Kidney epithelial cell (primary cell): ENCODE data around the gene MRGPRE. TPM values are rescaled to one million over a fixed set of nuclear protein-coding genes. Genes with fewer than 3 reads are reported as not detected.

Source experiments
- DNase-seq: peaks from one replicate; pipeline ENCODE4 v3.0.0-alpha.2; 2010; ENCODE audit warnings: low read depth
- H3K27me3 ChIP-seq: 2 replicates; pipeline ENCODE4 v1.6.0; 2011; ENCODE audit warnings: low read length; ENCODE audit not compliant: control insufficient read depth, insufficient read depth
- H3K36me3 ChIP-seq: 2 replicates; pipeline ENCODE4 v1.5.1; 2011; ENCODE audit warnings: low read length; ENCODE audit not compliant: control insufficient read depth, insufficient read depth
- H3K4me3 ChIP-seq: 2 replicates; pipeline ENCODE4 v1.5.1; 2011; ENCODE audit warnings: low read depth, mild to moderate bottlenecking, control low read depth, low read length
- total RNA-seq: library from RNA; depleted of rRNA; stranded (reverse); fragments of >200 nt; gene quantifications from 2 replicates; pipeline ENCODE4 v1.2.3, GENCODE V29; 2015
- TF ChIP-seq, protein P1 (sequence below): IDR thresholded peaks from 2 replicates; pipeline ENCODE4 v1.5.1; 2011; ENCODE audit warnings: mild to moderate bottlenecking, moderate library complexity, low read length, control low read depth, inconsistent platforms; ENCODE audit not compliant: insufficient read depth, poor library complexity, severe bottlenecking

The MRGPRE gene
- total RNA-seq, 1 donor from 2014 or later, result 0.63 TPM

DNA sequence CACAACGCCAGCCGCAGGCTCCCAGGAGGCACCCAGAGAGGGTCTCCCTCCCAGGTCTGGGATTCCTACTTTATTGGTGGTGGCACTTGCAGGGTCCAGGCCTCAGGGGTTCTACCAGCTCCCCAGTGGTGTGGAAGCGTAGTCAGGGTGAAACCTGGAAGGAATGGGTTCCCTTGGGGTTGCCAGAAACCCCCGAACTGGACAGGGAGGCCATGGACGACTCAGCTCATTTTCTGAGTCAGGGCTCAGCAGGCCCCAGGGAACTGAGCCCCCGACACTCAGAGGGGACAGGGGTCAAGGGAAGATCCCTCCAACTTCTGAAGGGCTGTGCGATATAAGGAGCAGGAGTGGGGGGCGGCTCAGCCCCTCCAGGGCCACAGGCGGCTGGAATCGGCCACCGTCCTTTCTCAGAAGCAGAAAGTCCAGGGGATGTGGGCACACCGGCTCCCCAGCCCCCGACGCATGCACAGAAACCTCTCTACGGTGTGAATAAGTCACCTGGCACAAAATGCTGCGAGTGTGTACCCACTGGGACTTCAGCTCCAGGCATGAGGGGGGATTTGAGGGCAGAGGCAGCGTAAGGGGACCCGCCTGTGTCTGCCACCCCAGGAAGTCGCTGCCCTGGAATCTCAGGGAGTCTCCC lies 38.7 kb downstream of the MRGPRE start:
- H3K36me3 ChIP-seq, result no peaks in the 10 kb centered on the region
- no peak overlapping the region for H3K4me3 ChIP-seq
- DNase-seq, result no peak
- peaks cover 14% of the 10 kb centered on the region for H3K27me3 ChIP-seq
- TF ChIP-seq, protein P1, sequence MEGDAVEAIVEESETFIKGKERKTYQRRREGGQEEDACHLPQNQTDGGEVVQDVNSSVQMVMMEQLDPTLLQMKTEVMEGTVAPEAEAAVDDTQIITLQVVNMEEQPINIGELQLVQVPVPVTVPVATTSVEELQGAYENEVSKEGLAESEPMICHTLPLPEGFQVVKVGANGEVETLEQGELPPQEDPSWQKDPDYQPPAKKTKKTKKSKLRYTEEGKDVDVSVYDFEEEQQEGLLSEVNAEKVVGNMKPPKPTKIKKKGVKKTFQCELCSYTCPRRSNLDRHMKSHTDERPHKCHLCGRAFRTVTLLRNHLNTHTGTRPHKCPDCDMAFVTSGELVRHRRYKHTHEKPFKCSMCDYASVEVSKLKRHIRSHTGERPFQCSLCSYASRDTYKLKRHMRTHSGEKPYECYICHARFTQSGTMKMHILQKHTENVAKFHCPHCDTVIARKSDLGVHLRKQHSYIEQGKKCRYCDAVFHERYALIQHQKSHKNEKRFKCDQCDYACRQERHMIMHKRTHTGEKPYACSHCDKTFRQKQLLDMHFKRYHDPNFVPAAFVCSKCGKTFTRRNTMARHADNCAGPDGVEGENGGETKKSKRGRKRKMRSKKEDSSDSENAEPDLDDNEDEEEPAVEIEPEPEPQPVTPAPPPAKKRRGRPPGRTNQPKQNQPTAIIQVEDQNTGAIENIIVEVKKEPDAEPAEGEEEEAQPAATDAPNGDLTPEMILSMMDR, result no peak

DNA sequence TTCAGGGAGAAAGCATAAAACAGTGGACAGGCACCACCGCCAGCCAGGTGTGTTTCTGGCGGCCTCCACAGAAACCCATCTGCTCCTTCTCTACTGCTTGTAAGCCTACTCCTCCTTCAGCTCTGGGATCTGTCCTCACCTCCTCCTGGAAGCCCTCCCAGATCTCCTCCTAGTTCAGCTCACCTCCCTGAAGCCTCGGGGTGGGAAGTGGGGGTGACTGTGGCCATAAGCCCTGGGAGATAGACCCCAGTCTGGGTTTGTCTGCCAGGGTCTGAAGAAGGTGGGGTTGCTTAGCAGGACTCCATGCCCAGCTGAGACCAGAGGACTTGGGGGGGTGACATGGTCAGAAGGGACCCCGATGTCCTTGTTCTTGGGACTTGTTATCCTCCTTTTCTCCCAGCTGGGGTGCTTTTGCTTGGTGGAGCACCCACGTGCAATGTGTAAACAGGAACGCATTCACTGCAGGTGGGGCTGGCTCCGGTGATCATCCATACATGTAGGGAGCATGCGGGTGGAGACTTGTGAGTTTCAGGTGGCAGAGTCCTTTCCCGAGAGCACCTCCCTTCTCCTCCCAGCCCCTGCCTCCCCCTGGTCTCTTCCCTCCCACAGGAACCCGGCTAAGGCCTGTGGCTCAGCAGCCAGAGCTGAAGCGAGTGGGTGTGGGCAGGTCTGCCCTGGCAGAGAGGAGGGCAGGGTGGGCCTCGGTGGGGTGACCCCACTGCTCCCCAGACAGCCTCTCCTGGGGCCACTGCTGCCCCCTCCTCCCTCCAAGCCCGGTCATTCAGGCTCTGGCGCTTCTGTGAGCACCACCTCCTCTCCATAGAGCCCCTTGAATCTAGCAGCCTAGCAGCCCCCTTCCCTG lies 39.5 kb downstream of the MRGPRE start:
- no peak for DNase-seq
- no peak overlapping the region for H3K4me3 ChIP-seq
- H3K36me3 ChIP-seq, result no peaks in the 10 kb centered on the region
- peaks cover 15% of the 10 kb centered on the region for H3K27me3 ChIP-seq
- TF ChIP-seq, protein P1, result no peak

- Histone ChIP-seq H3K27me3 (peaks cover 13% of the 10 kb centered on the region), H3K4me3 (no peak overlapping the region), H3K36me3 (no peaks in the 10 kb centered on the region)
- no peak for DNase-seq
- TF ChIP-seq, protein P1, result no peak
Measured at GRCh38 chr11:3191586-3192324, 40.5 kb downstream of the MRGPRE start.

DNA sequence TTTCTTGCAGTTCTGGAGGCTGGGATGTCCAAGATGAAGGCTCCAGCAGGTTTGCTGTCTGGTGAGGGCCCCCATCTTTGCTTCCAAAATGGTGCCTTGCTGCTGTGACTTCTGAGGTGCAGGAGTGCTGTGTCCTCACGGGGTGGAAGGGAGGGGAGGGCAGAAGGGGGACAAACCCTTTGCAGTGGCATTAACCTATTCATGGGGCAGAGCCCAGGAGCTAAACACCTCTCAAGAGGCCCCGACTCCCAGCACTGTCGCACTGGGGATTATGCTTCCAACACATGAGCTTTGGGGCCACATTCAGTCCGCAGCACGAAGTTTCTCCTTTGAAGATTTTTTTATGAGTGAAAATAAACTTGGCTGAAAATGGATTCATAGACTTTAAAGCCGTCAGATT lies 41.6 kb downstream of the MRGPRE start:
- TF ChIP-seq, protein P1, result no peak
- Histone ChIP-seq H3K27me3 (peaks cover 12% of the 10 kb centered on the region), H3K36me3 (no peaks in the 10 kb centered on the region), H3K4me3 (no peak overlapping the region)
- no peak for DNase-seq

DNA sequence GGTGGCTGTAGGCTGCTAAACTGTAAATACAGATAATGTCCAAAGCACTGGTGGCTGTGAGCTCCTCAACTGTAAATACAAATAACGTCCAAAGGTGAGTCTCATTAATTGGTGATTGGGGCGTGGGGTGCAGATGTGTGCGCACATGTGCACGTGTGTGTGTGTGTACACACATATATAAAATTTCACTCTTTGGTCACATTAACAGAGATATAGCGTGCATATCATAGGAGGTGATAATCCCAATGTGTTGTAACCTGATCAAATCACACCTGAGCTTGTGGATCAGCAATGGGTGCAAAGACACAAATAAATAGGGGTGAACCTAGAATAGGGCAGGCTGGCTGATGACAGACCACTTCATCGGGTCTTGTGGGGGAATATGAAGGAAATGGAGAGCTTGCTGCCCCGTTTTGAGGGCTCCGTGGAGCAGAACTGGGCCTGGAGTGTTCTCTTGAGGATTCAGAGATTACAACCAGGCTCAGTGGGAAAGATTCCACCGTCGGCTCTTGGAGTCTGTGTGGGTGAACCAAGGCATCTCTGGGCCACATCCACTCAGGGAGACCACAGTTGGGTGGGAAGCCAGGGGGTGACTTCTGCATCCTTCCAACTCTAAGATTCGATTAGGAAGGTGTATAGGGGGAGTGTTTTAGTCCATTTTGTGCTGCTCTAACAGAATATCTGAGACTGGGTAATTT lies 42.2 kb downstream of the MRGPRE start:
- Histone ChIP-seq H3K27me3 (peaks cover 9% of the 10 kb centered on the region), H3K4me3 (no peak overlapping the region), H3K36me3 (no peaks in the 10 kb centered on the region)
- no peak for DNase-seq
- TF ChIP-seq, protein P1, result no peak
